ENCODE measurements around the gene TPPP3.
"Not testable (repeated sequence)": the region's sequence is repeated elsewhere in the genome, so short reads cannot be mapped to it uniquely, and the experiment has no call there.

The TPPP3 gene

DNA sequence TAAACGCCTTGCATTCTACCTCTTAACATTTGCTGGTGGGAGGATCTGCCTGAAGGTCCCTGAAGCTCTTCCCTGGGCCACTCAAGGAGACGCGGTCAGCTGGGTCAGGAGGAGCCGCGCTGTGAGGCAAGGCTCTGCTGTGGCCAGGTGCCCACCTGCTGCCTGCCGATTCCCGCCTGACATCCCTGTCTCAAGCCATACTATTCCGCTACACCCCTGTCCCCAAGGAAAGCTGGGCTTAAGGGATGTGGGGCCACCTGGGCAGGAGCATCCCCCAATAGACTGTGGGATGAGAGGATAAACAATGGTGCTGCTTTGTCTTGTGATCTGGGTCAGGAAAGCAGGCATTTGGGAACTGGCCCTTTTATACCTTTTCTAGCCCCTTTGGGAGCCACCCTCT lies 5.1 kb downstream of the TPPP3 start:
- Histone ChIP-seq H3K27me3 (ENCODE audit: control insufficient read depth in 1 of 2, insufficient read depth in 2 of 2, low read length in 2 of 2) (peaks cover 0 to 7% of the 10 kb centered on the region in 2 donors), H3K9me3 (ENCODE audit: control insufficient read depth in 2 of 2, low read length in 2 of 2) (no peaks in the 10 kb centered on the region), H3K4me1 (ENCODE audit: control insufficient read depth, insufficient read depth, low read length) (peaks cover 26% of the 10 kb centered on the region), H3K4me3 (ENCODE audit: low read length in 2 of 2) (no peak overlapping the region), H3K27ac (ENCODE audit: low read length) (no peak overlapping the region), H3K9ac (ENCODE audit: low read length in 2 of 2) (no peak overlapping the region), H3K36me3 (ENCODE audit: control insufficient read depth in 2 of 2, insufficient read depth in 2 of 2, low read length in 2 of 2) (no peaks in the 10 kb centered on the region)

GRCh38 chr16:67387479-67388079 lies 5.7 kb downstream of the TPPP3 start:
- Histone ChIP-seq H3K4me3 (ENCODE audit: low read length in 2 of 2) (no peak overlapping the region), H3K9me3 (ENCODE audit: control insufficient read depth in 2 of 2, low read length in 2 of 2) (no peaks in the 10 kb centered on the region), H3K27me3 (ENCODE audit: control insufficient read depth in 1 of 2, insufficient read depth in 2 of 2, low read length in 2 of 2) (peaks cover 0 to 1% of the 10 kb centered on the region in 2 donors), H3K36me3 (ENCODE audit: control insufficient read depth in 2 of 2, insufficient read depth in 2 of 2, low read length in 2 of 2) (no peaks in the 10 kb centered on the region), H3K9ac (ENCODE audit: low read length in 2 of 2) (no peak overlapping the region), H3K27ac (ENCODE audit: low read length) (no peak overlapping the region), H3K4me1 (ENCODE audit: control insufficient read depth, insufficient read depth, low read length) (peaks cover 20% of the 10 kb centered on the region)

DNA sequence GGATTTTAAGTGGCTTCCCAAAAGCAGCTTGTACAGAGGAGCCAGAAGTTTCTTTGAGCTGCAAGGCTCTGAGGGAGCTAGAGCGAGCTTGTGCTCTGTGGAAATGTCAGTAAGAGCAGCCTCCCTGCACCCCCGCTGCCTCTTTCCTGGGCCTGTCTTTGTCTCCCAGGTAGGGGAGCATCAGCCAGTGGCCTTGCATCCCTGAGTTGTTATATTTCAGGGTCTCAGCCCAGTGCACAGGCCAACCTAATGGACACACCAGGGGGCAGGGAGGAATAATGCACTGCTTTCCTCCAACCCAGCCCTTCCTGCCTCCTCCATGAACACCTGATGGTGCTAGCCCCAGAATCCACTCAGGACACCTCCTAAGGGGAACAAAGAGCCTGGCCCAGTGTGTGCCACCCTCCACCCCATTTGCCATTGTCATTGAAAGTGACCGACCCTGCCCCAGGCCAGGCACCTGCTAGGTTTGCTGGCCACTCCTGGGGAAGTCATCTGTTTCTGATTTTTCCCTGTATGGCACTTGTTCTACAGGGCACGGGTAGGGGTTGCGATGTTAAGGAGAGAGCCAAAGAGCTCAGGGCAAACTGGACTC lies 6.3 kb downstream of the TPPP3 start:
- no peaks in the 10 kb centered on the region for H3K27me3 ChIP-seq (ENCODE audit: control insufficient read depth in 1 of 2, insufficient read depth in 2 of 2, low read length in 2 of 2)
- no peak overlapping the region for H3K9ac ChIP-seq (ENCODE audit: low read length in 2 of 2)
- H3K4me3 ChIP-seq (ENCODE audit: low read length in 2 of 2) = no peak overlapping the region
- no peaks in the 10 kb centered on the region for H3K9me3 ChIP-seq (ENCODE audit: control insufficient read depth in 2 of 2, low read length in 2 of 2)
- H3K4me1 ChIP-seq (ENCODE audit: control insufficient read depth, insufficient read depth, low read length) = peaks cover 13% of the 10 kb centered on the region
- no peaks in the 10 kb centered on the region for H3K36me3 ChIP-seq (ENCODE audit: control insufficient read depth in 2 of 2, insufficient read depth in 2 of 2, low read length in 2 of 2)
- no peak overlapping the region for H3K27ac ChIP-seq (ENCODE audit: low read length)

- no peaks in the 10 kb centered on the region for H3K4me1 ChIP-seq (ENCODE audit: control insufficient read depth, insufficient read depth, low read length)
- no peaks in the 10 kb centered on the region for H3K9me3 ChIP-seq (ENCODE audit: control insufficient read depth in 2 of 2, low read length in 2 of 2)
- H3K36me3 ChIP-seq (ENCODE audit: control insufficient read depth in 2 of 2, insufficient read depth in 2 of 2, low read length in 2 of 2) = no peaks in the 10 kb centered on the region
- no peak overlapping the region for H3K9ac ChIP-seq (ENCODE audit: low read length in 2 of 2)
- H3K4me3 ChIP-seq (ENCODE audit: low read length in 2 of 2) = no peak overlapping the region
- H3K27ac ChIP-seq (ENCODE audit: low read length) = no peak overlapping the region
- H3K27me3 ChIP-seq (ENCODE audit: control insufficient read depth in 1 of 2, insufficient read depth in 2 of 2, low read length in 2 of 2) = no peaks in the 10 kb centered on the region
These were observed 8.4 kb downstream of the TPPP3 start for GRCh38 chr16:67384778-67385510.

DNA sequence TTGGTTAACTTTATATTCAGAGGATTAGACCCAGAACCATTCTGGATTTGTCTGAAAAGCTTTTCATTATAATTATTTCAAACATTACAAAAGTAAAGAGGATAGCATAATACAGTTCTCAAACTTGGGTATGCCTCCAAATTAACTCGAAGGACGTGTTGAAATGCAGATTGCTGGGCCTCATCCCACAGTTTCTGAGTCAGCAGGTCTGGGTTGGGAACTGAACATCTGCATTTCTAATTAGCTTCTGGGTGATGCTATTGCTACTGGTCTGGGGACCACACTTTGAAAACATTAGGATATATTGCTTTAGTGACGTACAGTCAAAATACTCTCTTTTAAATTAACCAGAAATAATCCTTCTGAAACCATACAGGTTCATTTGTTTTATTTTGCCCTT lies 10.0 kb downstream of the TPPP3 start:
- H3K27me3 ChIP-seq (ENCODE audit: control insufficient read depth in 1 of 2, insufficient read depth in 2 of 2, low read length in 2 of 2) = no peaks in the 10 kb centered on the region
- H3K36me3 ChIP-seq (ENCODE audit: control insufficient read depth in 2 of 2, insufficient read depth in 2 of 2, low read length in 2 of 2) = no peaks in the 10 kb centered on the region
- H3K9ac ChIP-seq (ENCODE audit: low read length in 2 of 2) = no peak overlapping the region
- no peak overlapping the region for H3K27ac ChIP-seq (ENCODE audit: low read length)
- no peak overlapping the region for H3K4me3 ChIP-seq (ENCODE audit: low read length in 2 of 2)
- no peaks in the 10 kb centered on the region for H3K9me3 ChIP-seq (ENCODE audit: control insufficient read depth in 2 of 2, low read length in 2 of 2)
- no peaks in the 10 kb centered on the region for H3K4me1 ChIP-seq (ENCODE audit: control insufficient read depth, insufficient read depth, low read length)

- no peak overlapping the region for H3K27ac ChIP-seq (ENCODE audit: low read length)
- no peak overlapping the region for H3K4me3 ChIP-seq (ENCODE audit: low read length in 2 of 2)
- H3K9ac ChIP-seq (ENCODE audit: low read length in 2 of 2) = no peak overlapping the region
- H3K27me3 ChIP-seq (ENCODE audit: control insufficient read depth in 1 of 2, insufficient read depth in 2 of 2, low read length in 2 of 2) = no peaks in the 10 kb centered on the region
- H3K9me3 ChIP-seq (ENCODE audit: control insufficient read depth in 2 of 2, low read length in 2 of 2) = no peaks in the 10 kb centered on the region
- H3K36me3 ChIP-seq (ENCODE audit: control insufficient read depth in 2 of 2, insufficient read depth in 2 of 2, low read length in 2 of 2) = no peaks in the 10 kb centered on the region
- H3K4me1 ChIP-seq (ENCODE audit: control insufficient read depth, insufficient read depth, low read length) = no peaks in the 10 kb centered on the region
These were observed 14.7 kb downstream of the TPPP3 start for GRCh38 chr16:67378642-67379041.

GRCh38 chr16:67376012-67376411 lies 17.3 kb downstream of the TPPP3 start:
- not testable (repeated sequence) for H3K27me3 ChIP-seq (ENCODE audit: control insufficient read depth in 1 of 2, insufficient read depth in 2 of 2, low read length in 2 of 2); H3K4me3 ChIP-seq (ENCODE audit: low read length in 2 of 2); H3K36me3 ChIP-seq (ENCODE audit: control insufficient read depth in 2 of 2, insufficient read depth in 2 of 2, low read length in 2 of 2); H3K4me1 ChIP-seq (ENCODE audit: control insufficient read depth, insufficient read depth, low read length); H3K9ac ChIP-seq (ENCODE audit: low read length in 2 of 2); H3K9me3 ChIP-seq (ENCODE audit: control insufficient read depth in 2 of 2, low read length in 2 of 2); H3K27ac ChIP-seq (ENCODE audit: low read length)

GRCh38 chr16:67372664-67373063 lies 20.6 kb downstream of the TPPP3 start:
- no peak overlapping the region for H3K9ac ChIP-seq (ENCODE audit: low read length in 2 of 2)
- H3K27me3 ChIP-seq (ENCODE audit: control insufficient read depth in 1 of 2, insufficient read depth in 2 of 2, low read length in 2 of 2) = peaks cover 0 to 4% of the 10 kb centered on the region in 2 donors

GRCh38 chr16:67370661-67371060 lies 22.6 kb downstream of the TPPP3 start:
- H3K27ac ChIP-seq (ENCODE audit: low read length) = no peak overlapping the region
- no peaks in the 10 kb centered on the region for H3K9me3 ChIP-seq (ENCODE audit: control insufficient read depth in 2 of 2, low read length in 2 of 2)
- no peak overlapping the region for H3K9ac ChIP-seq (ENCODE audit: low read length in 2 of 2)
- H3K27me3 ChIP-seq (ENCODE audit: control insufficient read depth in 1 of 2, insufficient read depth in 2 of 2, low read length in 2 of 2) = peaks cover 0 to 4% of the 10 kb centered on the region in 2 donors
- no peak overlapping the region for H3K4me3 ChIP-seq (ENCODE audit: low read length in 2 of 2)
- H3K36me3 ChIP-seq (ENCODE audit: control insufficient read depth in 2 of 2, insufficient read depth in 2 of 2, low read length in 2 of 2) = no peaks in the 10 kb centered on the region
- no peaks in the 10 kb centered on the region for H3K4me1 ChIP-seq (ENCODE audit: control insufficient read depth, insufficient read depth, low read length)

More at GRCh38 chr16:67372664-67373063, 20.6 kb downstream of the TPPP3 start:
- no peaks in the 10 kb centered on the region for H3K4me1 ChIP-seq (ENCODE audit: control insufficient read depth, insufficient read depth, low read length)
- H3K9me3 ChIP-seq (ENCODE audit: control insufficient read depth in 2 of 2, low read length in 2 of 2) = no peaks in the 10 kb centered on the region
- H3K36me3 ChIP-seq (ENCODE audit: control insufficient read depth in 2 of 2, insufficient read depth in 2 of 2, low read length in 2 of 2) = no peaks in the 10 kb centered on the region
- H3K27ac ChIP-seq (ENCODE audit: low read length) = no peak overlapping the region
- H3K4me3 ChIP-seq (ENCODE audit: low read length in 2 of 2) = no peak overlapping the region

- Histone ChIP-seq H3K9me3 (ENCODE audit: control insufficient read depth in 2 of 2, low read length in 2 of 2) (no peaks in the 10 kb centered on the region), H3K36me3 (ENCODE audit: control insufficient read depth in 2 of 2, insufficient read depth in 2 of 2, low read length in 2 of 2) (no peaks in the 10 kb centered on the region), H3K4me3 (ENCODE audit: low read length in 2 of 2) (no peak overlapping the region), H3K27ac (ENCODE audit: low read length) (no peak overlapping the region), H3K9ac (ENCODE audit: low read length in 2 of 2) (no peak overlapping the region), H3K4me1 (ENCODE audit: control insufficient read depth, insufficient read depth, low read length) (no peaks in the 10 kb centered on the region), H3K27me3 (ENCODE audit: control insufficient read depth in 1 of 2, insufficient read depth in 2 of 2, low read length in 2 of 2) (peaks cover 0 to 4% of the 10 kb centered on the region in 2 donors)
These were observed 28.6 kb downstream of the TPPP3 start for GRCh38 chr16:67364600-67365235.

All from stomach smooth muscle (tissue), 2 donors.